Measurements from ENCODE around the gene TM2D1. TPM values are rescaled to one million over a fixed set of nuclear protein-coding genes. Genes with fewer than 3 reads are reported as not detected.

TM2D1 gene
- total RNA-seq, 2 donors from 2014 or later: 24.1 to 32.9 TPM

GRCh38 chr1:61642475-61643232 is 82.3 kb downstream of the TM2D1 start:
- no peak overlapping the region for H3K9ac ChIP-seq (ENCODE audit: extremely low read depth, low read length, poor library complexity, severe bottlenecking)
- no peaks in the 10 kb centered on the region for H3K36me3 Mint-ChIP-seq (ENCODE audit: low read depth)
- peaks cover 5% of the 10 kb centered on the region for H3K4me1 Mint-ChIP-seq
- peak; percentile 53 for DNase-seq
- H3K9me3 ChIP-seq (ENCODE audit: control insufficient read depth, low read length): no peaks in the 10 kb centered on the region
- no peak for TF ChIP-seq CTCF (conservative IDR thresholded peaks at IDR 0.05)
- WGBS, 2 experiments (ENCODE audit: insufficient coverage in 1 of 2, insufficient read length in 1 of 2): 86% methylated on average over 5 of the region's 5 CpGs
- H3K4me3 Mint-ChIP-seq: no peak overlapping the region
- peaks cover 5% of the 10 kb centered on the region for H3K27me3 ChIP-seq (ENCODE audit: control insufficient read depth, insufficient read depth, low read length, poor library complexity, severe bottlenecking)
- H3K27ac Mint-ChIP-seq: no peak overlapping the region
- H3K36me3 ChIP-seq (ENCODE audit: control insufficient read depth, insufficient read depth, low read length): no peaks in the 10 kb centered on the region
- peaks cover 4% of the 10 kb centered on the region for H3K27me3 Mint-ChIP-seq (ENCODE audit: insufficient read depth)
- H3K27ac ChIP-seq (ENCODE audit: low read depth, low read length): no peak overlapping the region
- no peaks in the 10 kb centered on the region for H3K9me3 Mint-ChIP-seq
- no peaks in the 10 kb centered on the region for H3K4me1 ChIP-seq (ENCODE audit: control insufficient read depth, insufficient read depth, low read length)
- no peak overlapping the region for H3K4me3 ChIP-seq (ENCODE audit: low read length)

- Mint-ChIP-seq H3K9me3 (no peaks in the 10 kb centered on the region), H3K27me3 (ENCODE audit: insufficient read depth) (peaks cover 4% of the 10 kb centered on the region), H3K36me3 (ENCODE audit: low read depth) (no peaks in the 10 kb centered on the region), H3K27ac (no peak overlapping the region), H3K4me1 (peaks cover 5% of the 10 kb centered on the region), H3K4me3 (no peak overlapping the region)
- peaks cover 5% of the 10 kb centered on the region for H3K27me3 ChIP-seq (ENCODE audit: control insufficient read depth, insufficient read depth, low read length, poor library complexity, severe bottlenecking)
- DNase-seq: peak; percentile 93
- no peak overlapping the region for H3K4me3 ChIP-seq (ENCODE audit: low read length)
- peak; percentile 91 for TF ChIP-seq CTCF (conservative IDR thresholded peaks at IDR 0.05)
- H3K36me3 ChIP-seq (ENCODE audit: control insufficient read depth, insufficient read depth, low read length): no peaks in the 10 kb centered on the region
- no peak overlapping the region for H3K27ac ChIP-seq (ENCODE audit: low read depth, low read length)
- no peaks in the 10 kb centered on the region for H3K9me3 ChIP-seq (ENCODE audit: control insufficient read depth, low read length)
- no peaks in the 10 kb centered on the region for H3K4me1 ChIP-seq (ENCODE audit: control insufficient read depth, insufficient read depth, low read length)
- H3K9ac ChIP-seq (ENCODE audit: extremely low read depth, low read length, poor library complexity, severe bottlenecking): no peak overlapping the region
- WGBS, 2 experiments (ENCODE audit: insufficient coverage in 1 of 2, insufficient read length in 1 of 2): 30 to 66% methylated on average over 10 to 23 of the region's 23 CpGs
Observed at GRCh38 chr1:61641578-61642336, 83.2 kb downstream of the TM2D1 start.

- Histone ChIP-seq H3K36me3 (ENCODE audit: control insufficient read depth, insufficient read depth, low read length) (no peaks in the 10 kb centered on the region), H3K27ac (ENCODE audit: low read depth, low read length) (no peak overlapping the region), H3K9me3 (ENCODE audit: control insufficient read depth, low read length) (no peaks in the 10 kb centered on the region), H3K4me3 (ENCODE audit: low read length) (no peak overlapping the region), H3K9ac (ENCODE audit: extremely low read depth, low read length, poor library complexity, severe bottlenecking) (no peak overlapping the region), H3K27me3 (ENCODE audit: control insufficient read depth, insufficient read depth, low read length, poor library complexity, severe bottlenecking) (peaks cover 5% of the 10 kb centered on the region), H3K4me1 (ENCODE audit: control insufficient read depth, insufficient read depth, low read length) (no peaks in the 10 kb centered on the region)
- H3K27ac Mint-ChIP-seq: no peak overlapping the region
- WGBS, 2 experiments (ENCODE audit: insufficient coverage in 1 of 2, insufficient read length in 1 of 2): 94 to 97% methylated on average over 14 to 22 of the region's 22 CpGs
- H3K4me1 Mint-ChIP-seq: peaks cover 8% of the 10 kb centered on the region
- DNase-seq: no peak
- peaks cover 4% of the 10 kb centered on the region for H3K27me3 Mint-ChIP-seq (ENCODE audit: insufficient read depth)
- no peaks in the 10 kb centered on the region for H3K9me3 Mint-ChIP-seq
- TF ChIP-seq CTCF (conservative IDR thresholded peaks at IDR 0.05): no peak
- no peaks in the 10 kb centered on the region for H3K36me3 Mint-ChIP-seq (ENCODE audit: low read depth)
- no peak overlapping the region for H3K4me3 Mint-ChIP-seq
Observed at GRCh38 chr1:61640531-61641530, 84.1 kb downstream of the TM2D1 start.
